OCI-LY1 (cell line): ENCODE measurements around the gene WBP2.

Source experiments
- H2AFZ ChIP-seq: fragments of 200-600 bp; sonication (generic), shearing (Covaris generic); 2 replicates; pipeline ENCODE4 v1.6.0; 2014; ENCODE audit warnings: antibody characterized with exemption, mild to moderate bottlenecking, low read length
- H3F3A ChIP-seq: fragments of 200-600 bp; sonication (generic), shearing (Covaris generic); 2 replicates; pipeline ENCODE4 v1.6.0; 2014; ENCODE audit warnings: mild to moderate bottlenecking, antibody characterized with exemption, low read length, moderate library complexity; ENCODE audit not compliant: insufficient read depth
- H3K27ac ChIP-seq: fragments of 200-600 bp; sonication (generic); 2 replicates; pipeline ENCODE4 v1.5.1; 2014; ENCODE audit warnings: low read length, mixed run types, mild to moderate bottlenecking, low read depth; ENCODE audit not compliant: poor library complexity, severe bottlenecking
- H3K27me3 ChIP-seq: fragments of 200-600 bp; sonication (generic); 2 replicates; pipeline ENCODE4 v1.6.0; 2014; ENCODE audit warnings: antibody characterized with exemption, mild to moderate bottlenecking, low read length, moderate library complexity; ENCODE audit not compliant: insufficient read depth
- H3K36me3 ChIP-seq: fragments of 200-600 bp; sonication (generic); 2 replicates; pipeline ENCODE4 v1.6.1; 2014; ENCODE audit warnings: mild to moderate bottlenecking, antibody characterized with exemption, low read length, moderate library complexity, mixed read lengths; ENCODE audit not compliant: insufficient read depth
- H3K4me1 ChIP-seq: fragments of 200-600 bp; sonication (generic); 2 replicates; pipeline ENCODE4 v1.5.1; 2014; ENCODE audit warnings: mild to moderate bottlenecking, low read length, moderate library complexity; ENCODE audit not compliant: insufficient read depth, severe bottlenecking
- H3K4me2 ChIP-seq: fragments of 200-600 bp; sonication (generic), shearing (Covaris generic); 2 replicates; pipeline ENCODE4 v1.6.1; 2014; ENCODE audit warnings: low read length
- H3K4me3 ChIP-seq: fragments of 200-600 bp; sonication (generic); 2 replicates; pipeline ENCODE4 v1.5.1; 2014; ENCODE audit warnings: low read length, low read depth, mild to moderate bottlenecking, mixed read lengths; ENCODE audit not compliant: poor library complexity, severe bottlenecking
- H3K79me2 ChIP-seq: fragments of 200-600 bp; shearing (Covaris generic); 2 replicates; pipeline ENCODE4 v1.6.1; 2016; ENCODE audit warnings: mixed run types, low read length, mixed read lengths; ENCODE audit not compliant: insufficient read depth
- H3K9ac ChIP-seq: fragments of 200-600 bp; sonication (generic), shearing (Covaris generic); 2 replicates; pipeline ENCODE4 v1.6.1; 2014; ENCODE audit warnings: mild to moderate bottlenecking, low read length, mixed read lengths
- H3K9me2 ChIP-seq: fragments of 200-600 bp; sonication (generic), shearing (Covaris generic); 2 replicates; pipeline ENCODE4 v1.6.1; 2014; ENCODE audit warnings: low read depth, mild to moderate bottlenecking, low read length, mixed read lengths
- H3K9me3 ChIP-seq: fragments of 200-600 bp; shearing (Covaris generic); 2 replicates; pipeline ENCODE4 v1.6.1; 2014; ENCODE audit warnings: low read length, mixed read lengths
- H4K20me1 ChIP-seq: fragments of 200-600 bp; sonication (generic), shearing (Covaris generic); 2 replicates; pipeline ENCODE4 v1.6.0; 2016; ENCODE audit warnings: mild to moderate bottlenecking, low read length; ENCODE audit not compliant: insufficient read depth
- EZH2 ChIP-seq: fragments of 200-600 bp; sonication (generic), shearing (Covaris generic); IDR thresholded peaks from 2 replicates; pipeline ENCODE4 v1.8.0; 2017; ENCODE audit warnings: borderline replicate concordance, mixed run types, mild to moderate bottlenecking, antibody characterized with exemption, low read length, moderate library complexity, mixed read lengths
- TF ChIP-seq, protein P1 (sequence below): fragments of 200-600 bp; sonication (generic), shearing (Covaris generic); IDR thresholded peaks from 2 replicates; pipeline ENCODE4 v1.5.1; 2017; ENCODE audit warnings: mild to moderate bottlenecking, antibody characterized with exemption, low read length, moderate library complexity, mixed read lengths

Gene WBP2

DNA sequence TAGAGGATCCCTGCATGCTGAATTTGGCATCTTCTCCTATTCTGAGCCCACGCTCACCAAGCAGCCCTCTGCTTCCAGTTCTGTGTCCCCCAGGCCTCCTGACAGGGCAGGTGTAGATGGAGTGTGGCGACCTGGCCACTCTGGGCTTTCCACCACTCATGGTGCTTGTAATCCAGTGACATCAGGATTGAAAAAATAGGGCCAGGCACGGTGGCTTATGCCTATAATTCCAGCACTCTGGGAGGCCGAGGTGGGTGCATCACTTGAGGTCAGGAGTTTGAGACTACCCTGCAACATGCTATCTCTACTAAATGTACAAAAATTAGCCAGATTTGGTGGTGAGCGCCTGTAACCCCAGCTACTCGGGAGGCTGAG lies 41.1 kb downstream of the WBP2 start:
- Histone ChIP-seq H3K4me3 (no peak overlapping the region), H2AFZ (no peak overlapping the region), H4K20me1 (no peaks in the 10 kb centered on the region), H3F3A (no peaks in the 10 kb centered on the region), H3K4me1 (no peaks in the 10 kb centered on the region), H3K27me3 (no peaks in the 10 kb centered on the region), H3K79me2 (no peaks in the 10 kb centered on the region), H3K27ac (no peak overlapping the region), H3K9me3 (no peaks in the 10 kb centered on the region), H3K9me2 (no peaks in the 10 kb centered on the region), H3K4me2 (no peak overlapping the region), H3K9ac (no peak overlapping the region), H3K36me3 (peaks cover 89% of the 10 kb centered on the region)
- TF ChIP-seq EZH2: no peak
- TF ChIP-seq, protein P1, sequence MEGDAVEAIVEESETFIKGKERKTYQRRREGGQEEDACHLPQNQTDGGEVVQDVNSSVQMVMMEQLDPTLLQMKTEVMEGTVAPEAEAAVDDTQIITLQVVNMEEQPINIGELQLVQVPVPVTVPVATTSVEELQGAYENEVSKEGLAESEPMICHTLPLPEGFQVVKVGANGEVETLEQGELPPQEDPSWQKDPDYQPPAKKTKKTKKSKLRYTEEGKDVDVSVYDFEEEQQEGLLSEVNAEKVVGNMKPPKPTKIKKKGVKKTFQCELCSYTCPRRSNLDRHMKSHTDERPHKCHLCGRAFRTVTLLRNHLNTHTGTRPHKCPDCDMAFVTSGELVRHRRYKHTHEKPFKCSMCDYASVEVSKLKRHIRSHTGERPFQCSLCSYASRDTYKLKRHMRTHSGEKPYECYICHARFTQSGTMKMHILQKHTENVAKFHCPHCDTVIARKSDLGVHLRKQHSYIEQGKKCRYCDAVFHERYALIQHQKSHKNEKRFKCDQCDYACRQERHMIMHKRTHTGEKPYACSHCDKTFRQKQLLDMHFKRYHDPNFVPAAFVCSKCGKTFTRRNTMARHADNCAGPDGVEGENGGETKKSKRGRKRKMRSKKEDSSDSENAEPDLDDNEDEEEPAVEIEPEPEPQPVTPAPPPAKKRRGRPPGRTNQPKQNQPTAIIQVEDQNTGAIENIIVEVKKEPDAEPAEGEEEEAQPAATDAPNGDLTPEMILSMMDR: no peak

DNA sequence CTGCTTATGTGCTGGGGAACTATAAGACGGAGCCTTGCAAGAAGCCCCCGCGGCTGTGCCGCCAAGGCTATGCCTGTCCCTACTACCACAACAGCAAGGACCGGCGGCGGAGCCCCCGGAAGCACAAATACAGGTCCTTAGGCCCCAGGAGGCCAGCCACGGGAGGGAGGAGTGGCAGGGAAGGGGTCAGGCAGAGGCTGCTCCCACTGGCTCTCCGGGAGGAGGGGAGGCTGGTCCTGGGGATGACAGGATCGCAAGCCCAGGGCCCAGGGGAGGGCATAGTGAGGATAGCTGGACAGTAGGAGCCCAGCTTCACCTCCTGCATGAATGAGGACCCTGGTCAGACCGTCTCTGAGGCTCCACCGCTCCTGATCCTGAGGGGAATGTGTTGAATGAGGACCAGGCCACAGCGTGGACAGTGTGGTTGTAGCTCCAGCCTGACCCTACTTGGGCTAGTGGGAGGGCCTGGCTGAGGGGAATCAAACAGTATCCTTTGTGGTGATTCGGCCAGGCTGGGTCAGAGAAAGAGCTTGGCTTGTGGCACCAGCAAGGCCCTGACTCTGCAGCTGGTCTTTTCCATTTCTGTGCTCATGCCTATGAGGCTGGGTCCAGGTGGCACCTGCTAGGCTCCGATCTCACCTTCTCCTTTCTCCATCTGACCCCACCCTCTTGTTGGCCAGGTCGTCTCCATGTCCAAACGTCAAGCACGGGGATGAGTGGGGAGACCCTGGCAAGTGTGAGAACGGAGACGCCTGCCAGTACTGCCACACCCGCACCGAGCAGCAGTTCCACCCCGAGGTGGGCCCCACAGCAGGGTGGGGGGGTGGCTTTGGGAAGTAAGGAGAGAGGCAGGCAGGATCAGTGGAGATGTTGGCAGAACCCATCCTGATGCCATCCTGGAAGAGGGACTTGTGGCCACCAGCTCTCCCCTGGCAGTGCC lies 41.8 kb downstream of the WBP2 start:
- no peaks in the 10 kb centered on the region for H3K9me2 ChIP-seq
- no peak overlapping the region for H3K4me2 ChIP-seq
- H3K4me3 ChIP-seq: no peak overlapping the region
- no peaks in the 10 kb centered on the region for H3F3A ChIP-seq
- H3K36me3 ChIP-seq: peaks cover 86% of the 10 kb centered on the region
- no peaks in the 10 kb centered on the region for H4K20me1 ChIP-seq
- no peaks in the 10 kb centered on the region; the same call in 1 of the 2 replicates for H3K79me2 ChIP-seq
- TF ChIP-seq EZH2: no peak
- TF ChIP-seq, protein P1: no peak
- H3K9me3 ChIP-seq: no peaks in the 10 kb centered on the region
- H3K4me1 ChIP-seq: peaks cover 4% of the 10 kb centered on the region
- H2AFZ ChIP-seq: no peak overlapping the region
- H3K27me3 ChIP-seq: no peaks in the 10 kb centered on the region
- H3K27ac ChIP-seq: no peak overlapping the region
- H3K9ac ChIP-seq: no peak overlapping the region

DNA sequence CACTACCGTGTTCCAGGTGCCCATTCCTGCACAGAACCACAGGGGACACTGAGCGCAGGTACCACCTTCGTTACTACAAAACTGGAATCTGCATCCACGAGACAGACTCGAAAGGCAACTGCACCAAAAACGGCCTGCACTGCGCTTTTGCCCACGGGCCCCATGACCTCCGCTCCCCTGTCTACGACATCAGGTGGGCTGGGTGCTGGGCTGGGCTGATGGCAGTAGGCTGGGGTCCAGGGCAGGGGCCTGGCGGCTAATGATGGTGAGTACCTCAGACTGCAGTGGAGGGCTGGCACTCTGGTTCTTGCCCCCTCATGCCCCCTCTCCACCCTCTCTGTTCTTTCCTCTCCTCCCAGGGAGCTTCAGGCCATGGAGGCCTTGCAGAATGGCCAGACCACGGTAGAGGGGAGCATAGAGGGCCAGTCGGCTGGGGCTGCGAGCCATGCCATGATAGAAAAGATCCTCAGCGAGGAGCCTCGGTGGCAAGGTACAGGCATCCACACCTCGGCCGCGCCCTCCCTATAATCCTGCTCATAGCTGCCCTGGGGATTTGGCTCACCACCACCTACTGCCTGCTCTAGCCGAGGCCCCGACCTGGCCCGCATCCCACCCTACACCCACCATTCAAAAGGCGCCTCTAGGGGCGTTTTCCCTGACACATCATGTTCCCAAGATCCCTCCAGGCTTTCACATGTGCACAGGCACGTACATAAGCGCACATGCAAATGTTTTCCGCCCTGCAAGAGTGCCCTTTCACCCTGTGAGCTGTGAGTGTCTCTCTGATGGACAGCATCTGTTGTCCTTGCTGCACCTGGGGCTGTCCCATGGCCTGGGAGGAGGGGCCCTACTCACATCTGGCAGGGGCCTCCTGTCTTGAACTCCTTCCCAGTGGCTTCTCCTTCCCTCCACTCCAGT lies 42.8 kb downstream of the WBP2 start:
- Histone ChIP-seq H3K9ac (no peak overlapping the region), H3F3A (no peaks in the 10 kb centered on the region), H3K4me1 (peaks cover 5% of the 10 kb centered on the region), H4K20me1 (no peaks in the 10 kb centered on the region), H3K4me3 (no peak overlapping the region), H3K27ac (no peak overlapping the region), H3K4me2 (no peak overlapping the region), H3K27me3 (no peaks in the 10 kb centered on the region), H3K36me3 (peaks cover 82% of the 10 kb centered on the region), H3K79me2 (no peaks in the 10 kb centered on the region; the same call in 1 of the 2 replicates), H2AFZ (no peak overlapping the region), H3K9me3 (no peaks in the 10 kb centered on the region), H3K9me2 (no peaks in the 10 kb centered on the region)
- TF ChIP-seq, protein P1: no peak
- no peak for TF ChIP-seq EZH2
